Gastrocnemius medialis (tissue), 4 donors: Measurements from ENCODE around the gene LZTS3. TPM values are rescaled to one million over a fixed set of nuclear protein-coding genes. Genes with fewer than 3 reads are reported as not detected.

Experiments used
- ATAC-seq, 2 donors: fragments of 150-250 bp; one replicate each; pipeline ENCODE4 v1.9.1; 2016
- DNase-seq, 2 donors: peaks; one replicate each; pipeline ENCODE4 v3.0.0-alpha.2; 2019
- H3K27ac ChIP-seq, 4 donors: fragments of 200-600 bp; sonication (generic); 1 replicate in 1 of 4; 2 replicates in 3 of 4; pipeline ENCODE4 v1.5.1; 2016 to 2018; ENCODE audit warnings: mild to moderate bottlenecking in 2 of 4, moderate library complexity in 1 of 4
- H3K27me3 ChIP-seq, 3 donors: fragments of 200-600 bp; sonication (generic) in 2 of 3; 1 replicate in 1 of 3; 2 replicates in 2 of 3; pipeline versions ENCODE4 v1.5.1 to v1.6.0; 2016 to 2019; ENCODE audit warnings: mild to moderate bottlenecking in 1 of 3, moderate library complexity in 1 of 3
- H3K36me3 ChIP-seq, 2 donors: fragments of 200-600 bp; sonication (generic) in 1 of 2; one replicate each; pipeline ENCODE4 v1.5.1; 2017 to 2018
- H3K4me1 ChIP-seq, 2 donors: fragments of 200-600 bp; sonication (generic) in 1 of 2; one replicate each; pipeline ENCODE4 v1.5.1; 2016 to 2017; ENCODE audit warnings: mild to moderate bottlenecking in 2 of 2
- H3K4me3 ChIP-seq, 4 donors: fragments of 200-600 bp; sonication (generic) in 3 of 4; 1 replicate in 1 of 4; 2 replicates in 3 of 4; pipeline ENCODE4 v1.5.1; 2016 to 2019; ENCODE audit warnings: mild to moderate bottlenecking in 2 of 4
- H3K9me3 ChIP-seq, 3 donors: fragments of 200-600 bp; sonication (generic) in 2 of 3; 1 replicate in 1 of 3; 2 replicates in 2 of 3; pipeline ENCODE4 v1.5.1; 2016 to 2019
- POLR2A ChIP-seq, 2 donors: fragments of 450-650 bp; IDR thresholded peaks; one replicate each; pipeline ENCODE4 v1.6.1; 2017; ENCODE audit warnings: antibody characterized with exemption in 2 of 2, mild to moderate bottlenecking in 2 of 2, moderate library complexity in 2 of 2
- in situ Hi-C, 4 donors: fragments of 200-750 bp; cut with MboI; loops; one replicate each; pipeline versions ENCODE4 v1.15.0 to v1.8.0; 2017; ENCODE audit warnings: low sequenced_read_pairs in 4 of 4
- intact Hi-C: fragments of 100-400 bp; cut with DNase I; formaldehyde crosslinking; loops from one replicate; pipeline ENCODE4 v1.15.1; 2023; ENCODE audit warnings: low total_unique reads
- total RNA-seq, 4 donors: library from RNA; depleted of rRNA; stranded (reverse); fragments of >200 nt; gene quantifications; one replicate each; pipeline versions ENCODE4 v1.1.0 to v1.2.3, GENCODE V29; 2016
- TF ChIP-seq, protein P1 (sequence below), 5 experiments: fragments of 450-650 bp in 3 of 5; fragments of 200-600 bp in 2 of 5; sonication (generic) in 2 of 5; IDR thresholded peaks in 4 of 5; conservative IDR thresholded peaks in 1 of 5; 1 replicate in 4 of 5; 2 replicates in 1 of 5; pipeline ENCODE4 v1.5.1; 2016 to 2019; ENCODE audit warnings: antibody characterized with exemption in 5 of 5, mild to moderate bottlenecking in 3 of 5, moderate library complexity in 3 of 5

Gene LZTS3
- total RNA-seq, 4 donors from 2014 or later: 15.3 to 33.4 (median 18.9) TPM

DNA sequence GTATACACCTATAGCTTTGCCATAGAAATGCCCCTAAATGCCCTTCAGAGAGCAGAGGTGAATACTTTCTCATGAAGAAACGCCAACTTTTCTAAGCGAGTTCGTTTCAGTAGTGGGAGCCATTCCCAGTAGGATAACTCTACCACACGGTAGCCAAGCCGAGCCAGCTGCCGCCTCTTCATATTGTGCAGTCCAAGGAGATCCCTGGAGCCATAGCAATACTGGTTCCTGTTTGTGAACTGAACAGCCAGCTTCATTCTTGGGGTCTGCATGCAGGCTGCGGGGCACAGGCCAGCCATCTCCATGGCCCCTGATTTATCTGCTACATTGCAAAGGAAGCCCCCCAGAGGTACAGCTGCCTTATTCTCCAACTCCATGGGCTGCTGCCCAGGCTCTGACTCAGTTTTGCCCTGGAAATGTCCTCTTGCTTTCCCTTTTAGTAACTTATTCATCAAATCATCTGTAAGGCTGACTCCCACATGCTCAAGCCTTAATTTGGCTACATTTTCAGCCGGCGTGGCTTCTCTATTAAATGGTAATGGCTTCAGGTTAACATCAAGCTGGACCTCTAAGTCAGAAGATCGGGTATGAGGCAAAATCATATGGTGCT lies 26.5 kb downstream of the LZTS3 start:
- in situ Hi-C loops (no loop called here), intact Hi-C loops (no loop called here)
- Histone ChIP-seq H3K27me3 (no peaks in the 10 kb centered on the region), H3K9me3 (no peaks in the 10 kb centered on the region), H3K4me1 (peaks cover 28 to 39% of the 10 kb centered on the region in 2 donors), H3K4me3 (peak overlapping the region in 1 of 4 donors; percentile 33), H3K27ac (peak overlapping the region; percentile 55 to 81 (median 73)), H3K36me3 (peaks cover 0 to 15% of the 10 kb centered on the region in 2 donors)
- peak; percentile 65 to 84 for ATAC-seq
- TF ChIP-seq POLR2A (IDR thresholded peaks at IDR 0.05): no peak
- TF ChIP-seq, protein P1, sequence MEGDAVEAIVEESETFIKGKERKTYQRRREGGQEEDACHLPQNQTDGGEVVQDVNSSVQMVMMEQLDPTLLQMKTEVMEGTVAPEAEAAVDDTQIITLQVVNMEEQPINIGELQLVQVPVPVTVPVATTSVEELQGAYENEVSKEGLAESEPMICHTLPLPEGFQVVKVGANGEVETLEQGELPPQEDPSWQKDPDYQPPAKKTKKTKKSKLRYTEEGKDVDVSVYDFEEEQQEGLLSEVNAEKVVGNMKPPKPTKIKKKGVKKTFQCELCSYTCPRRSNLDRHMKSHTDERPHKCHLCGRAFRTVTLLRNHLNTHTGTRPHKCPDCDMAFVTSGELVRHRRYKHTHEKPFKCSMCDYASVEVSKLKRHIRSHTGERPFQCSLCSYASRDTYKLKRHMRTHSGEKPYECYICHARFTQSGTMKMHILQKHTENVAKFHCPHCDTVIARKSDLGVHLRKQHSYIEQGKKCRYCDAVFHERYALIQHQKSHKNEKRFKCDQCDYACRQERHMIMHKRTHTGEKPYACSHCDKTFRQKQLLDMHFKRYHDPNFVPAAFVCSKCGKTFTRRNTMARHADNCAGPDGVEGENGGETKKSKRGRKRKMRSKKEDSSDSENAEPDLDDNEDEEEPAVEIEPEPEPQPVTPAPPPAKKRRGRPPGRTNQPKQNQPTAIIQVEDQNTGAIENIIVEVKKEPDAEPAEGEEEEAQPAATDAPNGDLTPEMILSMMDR (IDR thresholded peaks at IDR 0.05 in 4 of 5, conservative IDR thresholded peaks at IDR 0.05 in 1 of 5): no peak
- DNase-seq: peak in 1 of 2 donors; percentile 50

DNA sequence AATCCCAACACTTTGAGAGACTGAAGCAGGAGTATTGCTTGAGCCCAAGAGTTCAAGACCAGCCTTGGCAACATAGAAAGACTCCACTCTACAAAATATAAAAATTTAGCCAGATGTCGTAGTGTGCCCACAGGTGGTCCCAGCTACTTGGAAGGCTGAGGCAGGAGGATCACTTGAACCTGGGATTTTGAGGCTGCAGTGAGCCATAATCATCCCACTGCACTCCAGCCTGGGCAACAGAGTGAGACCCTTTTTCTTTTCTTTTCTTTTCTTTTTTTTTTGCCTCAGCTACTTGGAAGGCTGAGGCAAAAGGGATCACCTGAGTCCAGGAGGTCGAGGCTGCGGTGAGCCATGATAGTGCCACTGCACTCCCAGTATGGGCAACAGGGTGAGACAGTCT lies 31.6 kb downstream of the LZTS3 start:
- ATAC-seq: no peak
- H3K27ac ChIP-seq: no peak overlapping the region

DNA sequence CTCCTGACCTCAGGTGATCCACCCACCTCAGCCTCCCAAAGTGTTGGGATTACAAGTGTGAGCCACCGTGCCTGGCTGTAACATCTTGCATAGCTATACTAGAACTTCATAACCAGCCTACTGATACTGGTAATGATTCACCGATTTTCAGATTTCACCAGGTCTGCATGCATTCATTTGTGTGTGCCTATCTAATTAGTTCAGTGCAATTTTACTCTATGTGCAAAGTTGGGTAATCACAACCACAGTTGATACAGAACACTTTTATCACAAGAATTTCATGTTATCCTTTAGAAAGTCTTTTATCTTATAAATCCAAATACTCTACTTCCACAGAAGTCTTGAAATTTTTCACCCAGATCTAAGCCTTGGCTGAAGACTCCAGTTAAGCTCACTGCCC lies 35.9 kb downstream of the LZTS3 start:
- no peak overlapping the region for H3K4me3 ChIP-seq
- no peak for DNase-seq
- H3K36me3 ChIP-seq: no peaks in the 10 kb centered on the region
- ATAC-seq: no peak
- H3K27me3 ChIP-seq: no peaks in the 10 kb centered on the region
- TF ChIP-seq, protein P1 (IDR thresholded peaks at IDR 0.05 in 4 of 5, conservative IDR thresholded peaks at IDR 0.05 in 1 of 5): no peak
- TF ChIP-seq POLR2A (IDR thresholded peaks at IDR 0.05): no peak
- H3K9me3 ChIP-seq: no peaks in the 10 kb centered on the region
- no peak overlapping the region for H3K27ac ChIP-seq
- intact Hi-C loops (no loop called here), in situ Hi-C loops (no loop called here)
- H3K4me1 ChIP-seq: peaks cover 7 to 8% of the 10 kb centered on the region in 2 donors

More for the DNA sequence above, 31.6 kb downstream of the LZTS3 start:
- in situ Hi-C loops (no loop called here), intact Hi-C loops (no loop called here)
- Histone ChIP-seq H3K36me3 (no peaks in the 10 kb centered on the region), H3K9me3 (no peaks in the 10 kb centered on the region), H3K27me3 (no peaks in the 10 kb centered on the region), H3K4me1 (peaks cover 17 to 19% of the 10 kb centered on the region in 2 donors), H3K4me3 (no peak overlapping the region)
- TF ChIP-seq POLR2A (IDR thresholded peaks at IDR 0.05): no peak
- TF ChIP-seq, protein P1 (IDR thresholded peaks at IDR 0.05 in 4 of 5, conservative IDR thresholded peaks at IDR 0.05 in 1 of 5): no peak
- no peak for DNase-seq

DNA sequence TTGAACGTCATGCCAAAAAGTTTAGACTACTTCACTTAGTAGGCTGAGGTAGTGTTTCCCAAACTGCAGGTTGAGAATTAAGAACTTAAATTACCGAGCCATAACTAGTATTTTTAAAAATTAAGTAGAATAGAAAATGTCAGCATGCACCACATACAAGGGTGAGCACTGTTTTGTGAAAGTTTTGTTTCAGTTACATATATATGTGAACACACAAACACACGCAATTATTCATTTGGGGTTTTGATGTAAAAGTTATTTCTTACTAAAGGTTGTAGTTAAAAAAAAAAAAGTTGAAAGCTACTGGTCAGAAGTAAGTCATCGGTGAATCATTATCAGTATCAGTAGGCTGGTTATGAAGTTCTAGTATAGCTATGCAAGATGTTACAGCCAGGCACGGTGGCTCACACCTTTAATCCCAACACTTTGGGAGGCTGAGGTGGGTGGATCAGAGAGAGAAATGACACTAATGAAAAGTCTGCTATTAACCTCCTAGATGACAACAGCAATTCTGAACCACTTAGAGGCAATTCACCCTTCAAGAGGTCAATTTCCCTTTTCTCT lies 37.8 kb downstream of the LZTS3 start:
- peaks cover 7 to 8% of the 10 kb centered on the region in 2 donors for H3K4me1 ChIP-seq
- ATAC-seq (no peak), DNase-seq (no peak)
- in situ Hi-C loops: no loop called here
- no peak overlapping the region for H3K27ac ChIP-seq
- H3K9me3 ChIP-seq: no peaks in the 10 kb centered on the region
- no peaks in the 10 kb centered on the region for H3K27me3 ChIP-seq
- intact Hi-C loops: no loop called here
- no peak overlapping the region for H3K4me3 ChIP-seq
- no peak for TF ChIP-seq POLR2A (IDR thresholded peaks at IDR 0.05)
- TF ChIP-seq, protein P1 (IDR thresholded peaks at IDR 0.05 in 4 of 5, conservative IDR thresholded peaks at IDR 0.05 in 1 of 5): no peak
- no peaks in the 10 kb centered on the region for H3K36me3 ChIP-seq
